GM12875 (cell line): ENCODE data around the gene PPM1N.
A peak's percentile ranks its signal among the peaks of the same experiment; 100 is the strongest.

Experiments used
- H3K4me3 ChIP-seq: one replicate; pipeline ENCODE4 v1.5.1; 2011; ENCODE audit warnings: low read depth, low read length, control low read depth
- TF ChIP-seq, protein P1 (sequence below): IDR thresholded peaks from 2 replicates; pipeline ENCODE4 v1.5.1; 2011; ENCODE audit warnings: low read depth, mild to moderate bottlenecking, control low read depth, inconsistent platforms, low read length, moderate library complexity, borderline replicate concordance; ENCODE audit not compliant: insufficient read depth

The PPM1N gene

DNA sequence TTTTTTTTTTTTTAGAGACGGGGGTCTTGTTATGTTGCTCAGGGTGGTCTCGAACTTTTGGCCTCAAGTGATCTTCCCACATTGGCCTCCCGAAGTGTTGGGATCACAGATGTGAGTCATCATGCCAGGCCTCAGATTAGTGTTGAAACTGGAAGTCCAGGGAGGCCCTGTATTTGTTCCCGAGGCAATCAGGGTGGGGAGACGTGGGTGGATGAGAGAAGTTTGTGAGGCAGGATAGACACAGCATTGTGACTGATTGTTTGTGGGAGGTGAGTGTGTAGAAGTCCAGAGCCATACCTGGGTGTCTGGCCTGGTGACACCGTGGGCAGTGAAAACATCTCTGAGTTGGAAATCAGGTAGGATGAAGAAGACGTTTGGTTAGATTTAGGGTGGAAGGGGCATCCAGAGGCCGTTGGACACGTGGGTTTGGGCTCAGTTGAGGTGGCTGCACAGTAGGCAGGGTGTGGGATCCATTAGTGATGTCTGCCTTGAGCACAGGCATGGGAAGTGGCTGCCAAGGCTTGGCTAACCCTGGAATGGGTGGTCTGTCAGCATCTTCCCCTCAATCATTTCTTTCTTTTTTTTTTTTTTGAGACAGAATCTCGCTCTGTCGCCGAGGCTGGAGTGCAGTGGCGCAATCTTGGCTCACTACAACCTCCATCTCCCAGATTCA lies 13.8 kb upstream of the PPM1N start:
- TF ChIP-seq, protein P1, sequence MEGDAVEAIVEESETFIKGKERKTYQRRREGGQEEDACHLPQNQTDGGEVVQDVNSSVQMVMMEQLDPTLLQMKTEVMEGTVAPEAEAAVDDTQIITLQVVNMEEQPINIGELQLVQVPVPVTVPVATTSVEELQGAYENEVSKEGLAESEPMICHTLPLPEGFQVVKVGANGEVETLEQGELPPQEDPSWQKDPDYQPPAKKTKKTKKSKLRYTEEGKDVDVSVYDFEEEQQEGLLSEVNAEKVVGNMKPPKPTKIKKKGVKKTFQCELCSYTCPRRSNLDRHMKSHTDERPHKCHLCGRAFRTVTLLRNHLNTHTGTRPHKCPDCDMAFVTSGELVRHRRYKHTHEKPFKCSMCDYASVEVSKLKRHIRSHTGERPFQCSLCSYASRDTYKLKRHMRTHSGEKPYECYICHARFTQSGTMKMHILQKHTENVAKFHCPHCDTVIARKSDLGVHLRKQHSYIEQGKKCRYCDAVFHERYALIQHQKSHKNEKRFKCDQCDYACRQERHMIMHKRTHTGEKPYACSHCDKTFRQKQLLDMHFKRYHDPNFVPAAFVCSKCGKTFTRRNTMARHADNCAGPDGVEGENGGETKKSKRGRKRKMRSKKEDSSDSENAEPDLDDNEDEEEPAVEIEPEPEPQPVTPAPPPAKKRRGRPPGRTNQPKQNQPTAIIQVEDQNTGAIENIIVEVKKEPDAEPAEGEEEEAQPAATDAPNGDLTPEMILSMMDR = no peak

DNA sequence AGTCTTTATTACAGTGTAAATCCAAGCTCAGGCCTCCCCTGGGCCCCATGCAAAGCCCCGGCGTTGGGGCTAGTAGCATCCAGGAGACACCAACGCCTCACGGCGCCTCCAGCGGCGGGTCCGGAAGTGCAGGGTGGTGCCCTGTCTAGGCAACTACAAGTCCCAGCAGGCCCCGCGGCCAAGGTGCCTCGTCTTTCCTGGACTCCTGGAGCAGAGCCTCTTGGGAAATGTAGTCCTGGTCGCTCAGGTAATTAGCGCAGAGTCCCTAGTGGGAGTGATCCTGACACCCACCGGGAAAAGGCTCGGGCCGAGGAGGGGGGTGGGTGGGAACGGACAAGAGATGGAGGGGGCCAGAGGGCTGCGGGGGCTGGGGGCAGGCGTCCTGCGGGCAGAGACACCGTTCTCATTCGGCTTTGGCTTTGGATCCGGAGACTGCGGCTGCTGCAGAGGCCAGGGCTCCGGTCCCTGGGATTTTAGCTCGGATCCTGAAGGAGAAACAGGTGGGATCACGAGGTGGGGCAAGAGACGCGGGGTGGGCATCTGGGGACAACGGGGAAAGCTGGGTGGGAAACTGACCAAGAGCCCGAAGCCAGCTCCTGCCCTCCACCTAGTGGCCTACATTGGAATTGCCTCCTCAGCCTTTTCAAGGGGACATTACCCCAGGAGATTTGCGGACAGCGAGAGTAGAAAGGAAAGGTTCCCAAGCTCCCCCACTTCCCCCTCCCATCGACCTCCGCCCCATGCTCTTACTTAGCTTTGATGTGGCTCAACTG lies 12.8 kb upstream of the PPM1N start:
- TF ChIP-seq, protein P1 = peak; percentile 94
- peak overlapping the region; percentile 70 for H3K4me3 ChIP-seq

More for the DNA sequence above, 13.8 kb upstream of the PPM1N start:
- no peak overlapping the region for H3K4me3 ChIP-seq

DNA sequence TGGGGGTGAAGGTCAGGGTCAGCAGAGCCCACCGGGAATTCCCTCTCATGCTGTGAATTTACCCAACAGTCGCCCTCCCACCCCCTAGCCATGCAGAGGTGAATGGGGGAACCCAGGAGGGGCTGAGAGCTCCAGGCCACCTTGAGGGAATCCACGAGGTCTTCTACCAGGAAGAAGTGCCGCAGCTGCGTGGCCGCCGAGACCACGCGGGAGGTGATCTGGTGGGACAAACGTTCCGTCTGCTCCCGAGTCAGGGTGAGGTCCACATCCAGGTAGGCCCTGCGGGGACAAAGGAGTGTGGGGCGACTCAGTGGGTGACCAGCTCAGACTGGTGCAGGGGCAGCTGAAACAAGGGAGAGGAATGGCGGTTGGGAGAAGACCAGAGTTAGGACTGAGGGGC lies 9.5 kb upstream of the PPM1N start:
- TF ChIP-seq, protein P1 = no peak
- H3K4me3 ChIP-seq = no peak overlapping the region

DNA sequence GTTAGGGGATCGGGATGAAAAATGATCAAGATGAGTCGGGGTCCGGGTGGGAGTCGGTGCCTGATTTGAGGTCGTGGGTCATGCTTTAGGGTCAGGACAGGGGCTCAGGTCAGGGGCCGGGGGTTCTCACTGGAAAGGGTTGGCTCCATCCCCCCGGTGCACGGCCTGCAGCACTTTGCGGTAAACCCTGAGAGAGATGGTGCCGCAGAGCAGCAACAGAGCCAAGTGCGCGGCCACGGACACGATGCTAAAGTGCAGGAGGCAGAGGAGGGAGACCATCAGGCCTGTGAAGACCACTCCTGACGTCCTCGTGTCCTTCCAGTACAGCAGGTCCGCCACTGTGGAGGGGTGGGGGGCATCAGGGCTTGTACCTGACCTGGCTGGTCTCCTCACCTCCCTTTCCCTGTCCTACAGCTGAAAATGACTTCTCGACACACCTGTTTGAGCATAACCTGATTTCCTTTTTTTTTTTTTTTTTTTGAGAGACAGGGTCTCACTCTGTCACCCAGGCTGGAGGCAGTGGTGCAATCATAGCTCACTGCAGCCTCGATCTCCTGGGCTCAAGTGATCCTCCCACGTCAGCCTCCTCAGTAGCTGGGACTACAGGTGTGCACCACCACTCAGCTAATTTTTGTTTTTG lies 8.9 kb upstream of the PPM1N start:
- TF ChIP-seq, protein P1 = no peak
- no peak overlapping the region for H3K4me3 ChIP-seq

DNA sequence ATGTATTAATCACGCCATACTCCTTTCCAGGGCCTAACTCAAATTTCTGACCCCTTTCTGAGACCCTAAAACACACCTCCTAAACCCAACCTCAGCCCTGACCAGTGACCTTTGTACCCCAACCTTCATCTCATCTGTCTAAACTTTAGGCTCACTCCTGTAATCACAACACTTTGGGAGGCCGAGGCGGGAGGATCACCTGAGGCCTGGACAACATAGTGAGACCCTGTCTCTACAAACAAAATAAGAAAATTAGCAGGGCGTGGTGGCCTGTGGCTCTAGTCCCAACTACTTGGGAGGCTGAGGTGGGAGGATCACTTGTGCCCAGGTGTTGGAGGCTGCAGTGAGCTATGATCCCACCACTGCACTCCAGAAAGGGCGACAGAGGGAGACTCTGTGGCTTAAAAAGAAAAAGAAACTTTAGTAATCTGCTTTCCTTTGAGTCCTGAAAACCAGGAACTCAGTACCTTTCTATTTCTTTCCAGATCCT lies 6.1 kb upstream of the PPM1N start:
- TF ChIP-seq, protein P1 = no peak
- H3K4me3 ChIP-seq = no peak overlapping the region

DNA sequence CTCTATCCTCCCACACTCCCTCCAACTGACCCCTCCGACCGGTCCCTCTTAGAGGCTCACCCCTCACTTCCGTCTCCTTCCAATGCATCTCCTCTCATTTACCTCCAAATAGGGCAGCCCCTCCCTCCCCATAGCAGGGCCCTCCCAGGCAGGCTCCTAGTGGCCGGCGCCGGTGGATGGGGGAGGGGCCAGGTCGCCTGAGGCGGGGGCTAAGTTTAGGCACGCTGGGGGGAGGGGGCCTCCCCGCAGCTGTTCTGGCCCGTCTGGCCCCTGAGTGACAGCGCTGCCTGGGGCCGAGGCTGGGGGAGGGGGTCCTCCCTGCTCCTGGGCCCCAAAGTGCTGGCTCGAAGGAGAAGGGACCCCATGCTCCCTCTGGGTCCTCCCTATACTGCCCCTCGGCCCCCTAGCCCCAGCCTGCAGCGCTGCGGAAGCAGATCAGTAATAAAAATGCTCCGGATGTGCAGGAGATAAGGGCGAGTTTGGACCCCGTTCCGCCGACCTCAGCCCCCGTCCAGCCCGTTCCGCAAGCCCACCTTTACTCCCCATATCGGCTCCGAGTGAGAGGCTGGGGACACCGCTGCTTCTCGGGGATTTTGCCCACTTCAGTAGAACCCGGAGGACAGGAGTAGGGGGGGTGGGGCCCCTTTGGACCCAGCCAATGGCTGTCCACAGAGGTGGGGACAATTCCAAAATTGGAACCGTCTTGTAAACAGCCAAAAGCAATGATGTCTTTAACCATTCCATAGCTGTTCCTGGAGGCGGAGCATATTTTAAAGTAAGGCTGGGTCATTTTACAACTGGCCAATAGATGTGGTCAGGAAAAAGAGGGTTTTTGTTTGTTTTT lies 5.4 kb upstream of the PPM1N start:
- TF ChIP-seq, protein P1 = no peak
- peak overlapping the region; percentile 48 for H3K4me3 ChIP-seq
